ENCODE data around the gene PHF19. TPM values are rescaled to one million over a fixed set of nuclear protein-coding genes. Genes with fewer than 3 reads are reported as not detected.

PHF19 gene
- total RNA-seq, 1 donor from 2014 or later = 18.9 TPM

GRCh38 chr9:120919843-120920805 is 43.1 kb upstream of the PHF19 start:
- Mint-ChIP-seq H3K27ac (ENCODE audit: unreplicated experiment) (no peak overlapping the region), H3K4me3 (ENCODE audit: unreplicated experiment) (no peak overlapping the region), H3K9me3 (ENCODE audit: unreplicated experiment) (peaks cover 1% of the 10 kb centered on the region), H3K4me1 (ENCODE audit: low read depth, unreplicated experiment) (peaks cover 16% of the 10 kb centered on the region), H3K36me3 (ENCODE audit: unreplicated experiment) (no peaks in the 10 kb centered on the region), H3K27me3 (ENCODE audit: unreplicated experiment) (no peaks in the 10 kb centered on the region)
- no peak for TF ChIP-seq CTCF (IDR thresholded peaks at IDR 0.05; ENCODE audit: partially characterized antibody, unreplicated experiment)
- no peak for DNase-seq

- DNase-seq = no peak
- no peak overlapping the region for H3K27ac Mint-ChIP-seq (ENCODE audit: unreplicated experiment)
- H3K9me3 Mint-ChIP-seq (ENCODE audit: unreplicated experiment) = peaks cover 1% of the 10 kb centered on the region
- TF ChIP-seq CTCF (IDR thresholded peaks at IDR 0.05; ENCODE audit: partially characterized antibody, unreplicated experiment) = no peak
- H3K4me3 Mint-ChIP-seq (ENCODE audit: unreplicated experiment) = no peak overlapping the region
- H3K4me1 Mint-ChIP-seq (ENCODE audit: low read depth, unreplicated experiment) = peaks cover 16% of the 10 kb centered on the region
- H3K27me3 Mint-ChIP-seq (ENCODE audit: unreplicated experiment) = no peaks in the 10 kb centered on the region
- H3K36me3 Mint-ChIP-seq (ENCODE audit: unreplicated experiment) = no peaks in the 10 kb centered on the region
Measured at GRCh38 chr9:120918931-120919842, 42.2 kb upstream of the PHF19 start.

- DNase-seq = no peak
- Mint-ChIP-seq H3K4me1 (ENCODE audit: low read depth, unreplicated experiment) (peaks cover 16% of the 10 kb centered on the region), H3K9me3 (ENCODE audit: unreplicated experiment) (peaks cover 1% of the 10 kb centered on the region), H3K27me3 (ENCODE audit: unreplicated experiment) (no peaks in the 10 kb centered on the region), H3K36me3 (ENCODE audit: unreplicated experiment) (no peaks in the 10 kb centered on the region), H3K4me3 (ENCODE audit: unreplicated experiment) (no peak overlapping the region), H3K27ac (ENCODE audit: unreplicated experiment) (no peak overlapping the region)
- no peak for TF ChIP-seq CTCF (IDR thresholded peaks at IDR 0.05; ENCODE audit: partially characterized antibody, unreplicated experiment)
Measured at GRCh38 chr9:120917929-120918762, 41.2 kb upstream of the PHF19 start.

GRCh38 chr9:120916991-120917880 is 40.2 kb upstream of the PHF19 start:
- Mint-ChIP-seq H3K4me1 (ENCODE audit: low read depth, unreplicated experiment) (peaks cover 16% of the 10 kb centered on the region), H3K4me3 (ENCODE audit: unreplicated experiment) (no peak overlapping the region), H3K36me3 (ENCODE audit: unreplicated experiment) (no peaks in the 10 kb centered on the region), H3K27me3 (ENCODE audit: unreplicated experiment) (no peaks in the 10 kb centered on the region), H3K9me3 (ENCODE audit: unreplicated experiment) (peaks cover 1% of the 10 kb centered on the region), H3K27ac (ENCODE audit: unreplicated experiment) (no peak overlapping the region)
- no peak for DNase-seq
- no peak for TF ChIP-seq CTCF (IDR thresholded peaks at IDR 0.05; ENCODE audit: partially characterized antibody, unreplicated experiment)
